NCI-H2227 (cell line): ENCODE measurements around the gene UBE4B.
A peak's percentile ranks its signal among the peaks of the same experiment; 100 is the strongest.
"Not testable (repeated sequence)": the region's sequence is repeated elsewhere in the genome, so short reads cannot be mapped to it uniquely, and the experiment has no call there.

Experiments used
- DNase-seq: peaks from one replicate; lab custom pipeline; 2025; ENCODE audit not compliant: unreplicated experiment; lab: John Stamatoyannopoulos, UW

UBE4B gene

GRCh38 chr1:10070206-10070605, 37.4 kb downstream of the UBE4B start:
- DNase-seq = no peak

GRCh38 chr1:10071640-10072039, 38.9 kb downstream of the UBE4B start:
- DNase-seq = no peak

GRCh38 chr1:10073371-10073770, 40.6 kb downstream of the UBE4B start:
- DNase-seq = not testable (repeated sequence)

GRCh38 chr1:10074059-10074851, 41.5 kb downstream of the UBE4B start:
- DNase-seq = no peak

- DNase-seq = no peak
Observed at GRCh38 chr1:10074852-10075730, 42.3 kb downstream of the UBE4B start.

GRCh38 chr1:10075732-10076131, 43.0 kb downstream of the UBE4B start:
- no peak for DNase-seq

GRCh38 chr1:10078494-10078893, 45.7 kb downstream of the UBE4B start:
- DNase-seq = no peak

- no peak for DNase-seq
Observed at GRCh38 chr1:10080523-10080922, 47.8 kb downstream of the UBE4B start.

- no peak for DNase-seq
Observed at GRCh38 chr1:10082785-10083479, 50.2 kb downstream of the UBE4B start.

GRCh38 chr1:10084045-10084444, 51.3 kb downstream of the UBE4B start:
- no peak for DNase-seq

- peak; percentile 5 for DNase-seq
Observed at GRCh38 chr1:10085076-10085475, 52.3 kb downstream of the UBE4B start.

- DNase-seq = no peak
Observed at GRCh38 chr1:10087210-10087609, 54.5 kb downstream of the UBE4B start.

- no peak for DNase-seq
Observed at GRCh38 chr1:10101929-10102328, 69.2 kb downstream of the UBE4B start.

GRCh38 chr1:10103193-10103592, 70.4 kb downstream of the UBE4B start:
- DNase-seq = no peak

GRCh38 chr1:10104834-10105233, 72.1 kb downstream of the UBE4B start:
- no peak for DNase-seq

- no peak for DNase-seq
Observed at GRCh38 chr1:10105484-10105883, 72.7 kb downstream of the UBE4B start.

- no peak for DNase-seq
Observed at GRCh38 chr1:10106241-10106640, 73.5 kb downstream of the UBE4B start.

- DNase-seq = no peak
Observed at GRCh38 chr1:10106756-10107475, 74.2 kb downstream of the UBE4B start.

- not testable (repeated sequence) for DNase-seq
Observed at GRCh38 chr1:10107476-10107847, 74.7 kb downstream of the UBE4B start.

- no peak for DNase-seq
Observed at GRCh38 chr1:10108134-10108663, 75.4 kb downstream of the UBE4B start.
